Dedifferentiated amniotic fluid mesenchymal stem cell (primary cell): Measurements from ENCODE around the gene NAA80.
A peak's percentile ranks its signal among the peaks of the same experiment; 100 is the strongest.
"Not testable (repeated sequence)": the region's sequence is repeated elsewhere in the genome, so short reads cannot be mapped to it uniquely, and the experiment has no call there.

Experiments
- DNase-seq: peaks from one replicate; pipeline ENCODE4 v3.0.0-alpha.2; 2016; ENCODE audit errors: extremely low spot score

The NAA80 gene

GRCh38 chr3:50271314-50271936 lies 27.8 kb downstream of the NAA80 start:
- DNase-seq: no peak

- DNase-seq: no peak
Observed at GRCh38 chr3:50270422-50271224, 28.6 kb downstream of the NAA80 start.

GRCh38 chr3:50269977-50270413 lies 29.2 kb downstream of the NAA80 start:
- DNase-seq: no peak

GRCh38 chr3:50269460-50269859 lies 29.7 kb downstream of the NAA80 start:
- no peak for DNase-seq

- peak; percentile 63 for DNase-seq
Observed at GRCh38 chr3:50268703-50269451, 30.3 kb downstream of the NAA80 start, which contains the start of gene SEMA3B. TSS of gene SEMA3B (plus strand) at chr3:50269147. CDS start at chr3:50269241, 94 bp downstream.

GRCh38 chr3:50268276-50268675 lies 30.9 kb downstream of the NAA80 start:
- DNase-seq: no peak

GRCh38 chr3:50267280-50267913 lies 31.8 kb downstream of the NAA80 start:
- no peak for DNase-seq

- DNase-seq: no peak
Observed at GRCh38 chr3:50266836-50267235, 32.4 kb downstream of the NAA80 start.

GRCh38 chr3:50266017-50266416 lies 33.2 kb downstream of the NAA80 start:
- no peak for DNase-seq

- no peak for DNase-seq
Observed at GRCh38 chr3:50265571-50265970, 33.6 kb downstream of the NAA80 start.

GRCh38 chr3:50264964-50265485 lies 34.2 kb downstream of the NAA80 start:
- DNase-seq: no peak

GRCh38 chr3:50264383-50264963 lies 34.7 kb downstream of the NAA80 start:
- DNase-seq: peak; percentile 90

- DNase-seq: no peak
Observed at GRCh38 chr3:50263478-50264382, 35.5 kb downstream of the NAA80 start.

GRCh38 chr3:50262778-50263177 lies 36.4 kb downstream of the NAA80 start:
- no peak for DNase-seq

- DNase-seq: not testable (repeated sequence)
Observed at GRCh38 chr3:50262200-50262599, 37.0 kb downstream of the NAA80 start.

GRCh38 chr3:50261505-50261904 lies 37.7 kb downstream of the NAA80 start:
- DNase-seq: no peak

- no peak for DNase-seq
Observed at GRCh38 chr3:50260942-50261441, 38.2 kb downstream of the NAA80 start.

GRCh38 chr3:50260027-50260941 lies 38.9 kb downstream of the NAA80 start:
- DNase-seq: peak; percentile 76

- no peak for DNase-seq
Observed at GRCh38 chr3:50259432-50260026, 39.7 kb downstream of the NAA80 start.
